WTC11 (cell line): ENCODE data around the gene ZDHHC8. TPM values are rescaled to one million over a fixed set of nuclear protein-coding genes. Genes with fewer than 3 reads are reported as not detected.

Experiments used
- ATAC-seq: fragments of 200-7000 bp; cut with Tn5 transposase; 2 replicates; pipeline ENCODE4 v1.10.0; 2021; ENCODE audit warnings: mild to moderate bottlenecking, moderate library complexity
- CTCF ChIA-PET: fragments of 300-600 bp; sonication (Branson Sonifier 250); formaldehyde crosslinking; loops from one replicate; lab custom pipeline; 2021; ENCODE audit warnings: antibody characterized with exemption; lab: Charles Lee
- POLR2A ChIA-PET: fragments of 350-600 bp; sonication (Branson Sonifier 250); formaldehyde crosslinking; loops from one replicate; lab custom pipeline; 2021; ENCODE audit warnings: antibody characterized with exemption; lab: Charles Lee
- DNase-seq: peaks from one replicate; pipeline ENCODE4 v3.0.0; 2021; ENCODE audit warnings: low spot score
- H3K27ac Mint-ChIP-seq: 2 replicates; pipeline ENCODE4 v1.8.0; 2021; ENCODE audit warnings: mixed read lengths
- H3K27me3 Mint-ChIP-seq: 2 replicates; pipeline ENCODE4 v1.8.0; 2021; ENCODE audit warnings: low read depth, mild to moderate bottlenecking, moderate library complexity, mixed read lengths
- H3K36me3 Mint-ChIP-seq: 2 replicates; pipeline ENCODE4 v1.8.0; 2021; ENCODE audit warnings: mixed read lengths
- H3K4me1 Mint-ChIP-seq: 2 replicates; pipeline ENCODE4 v1.8.0; 2022; ENCODE audit warnings: mixed read lengths
- H3K4me3 Mint-ChIP-seq: 2 replicates; pipeline ENCODE4 v1.8.0; 2021; ENCODE audit warnings: mild to moderate bottlenecking, moderate library complexity, mixed read lengths
- H3K9me3 Mint-ChIP-seq: 2 replicates; pipeline ENCODE4 v1.8.0; 2021; ENCODE audit warnings: mixed read lengths
- ETV6 ChIP-seq: sonication (generic); formaldehyde crosslinking; IDR thresholded peaks from 2 replicates; pipeline ENCODE4 v1.8.1; 2022; ENCODE audit warnings: mild to moderate bottlenecking, missing genetic modification reagents
- FOXP1 ChIP-seq: sonication (generic); formaldehyde crosslinking; IDR thresholded peaks from 2 replicates; pipeline ENCODE4 v1.8.0; 2022; ENCODE audit warnings: missing genetic modification reagents, mild to moderate bottlenecking, moderate library complexity, borderline replicate concordance
- GABPB1 ChIP-seq: sonication (generic); formaldehyde crosslinking; IDR thresholded peaks from 2 replicates; pipeline ENCODE4 v1.8.1; 2023; ENCODE audit warnings: mild to moderate bottlenecking, missing genetic modification reagents
- NR1H2 ChIP-seq: sonication (generic); formaldehyde crosslinking; IDR thresholded peaks from 2 replicates; pipeline ENCODE4 v1.9.0; 2021; ENCODE audit warnings: mild to moderate bottlenecking, moderate library complexity, missing genetic modification reagents
- RORB ChIP-seq: fragments of 250-450 bp; sonication (Bioruptor Pico); IDR thresholded peaks from 2 replicates; pipeline ENCODE4 v1.9.0; 2021; ENCODE audit warnings: mild to moderate bottlenecking
- SMAD4 ChIP-seq: sonication (generic); formaldehyde crosslinking; IDR thresholded peaks from 2 replicates; pipeline ENCODE4 v1.8.0; 2022; ENCODE audit warnings: mild to moderate bottlenecking, missing genetic modification reagents
- SP1 ChIP-seq: sonication (generic); formaldehyde crosslinking; conservative IDR thresholded peaks from 2 replicates; pipeline ENCODE4 v1.8.1; 2022; ENCODE audit warnings: missing genetic modification reagents
- ZNF121 ChIP-seq: sonication (generic); formaldehyde crosslinking; IDR thresholded peaks from 2 replicates; pipeline ENCODE4 v1.8.0; 2023; ENCODE audit warnings: missing genetic modification reagents
- ZNF138 ChIP-seq: sonication (generic); formaldehyde crosslinking; conservative IDR thresholded peaks from 2 replicates; pipeline ENCODE4 v1.8.1; 2022; ENCODE audit warnings: mild to moderate bottlenecking, moderate library complexity, missing genetic modification reagents
- ZNF232 ChIP-seq: sonication (generic); formaldehyde crosslinking; IDR thresholded peaks from 2 replicates; pipeline ENCODE4 v1.8.0; 2022; ENCODE audit warnings: mild to moderate bottlenecking, missing genetic modification reagents
- ZNF263 ChIP-seq: sonication (generic); formaldehyde crosslinking; IDR thresholded peaks from 2 replicates; pipeline ENCODE4 v1.8.1; 2022; ENCODE audit warnings: low read depth, mild to moderate bottlenecking, moderate library complexity, missing genetic modification reagents
- ZNF317 ChIP-seq: sonication (generic); formaldehyde crosslinking; IDR thresholded peaks from 2 replicates; pipeline ENCODE4 v1.8.1; 2023; ENCODE audit warnings: low read depth, mild to moderate bottlenecking, moderate library complexity, missing genetic modification reagents, borderline replicate concordance
- total RNA-seq: library from RNA; stranded (reverse); gene quantifications from 3 replicates; pipeline ENCODE4 v1.2.3, GENCODE V29; 2021
- TF ChIP-seq, protein P1 (sequence below): sonication (generic); formaldehyde crosslinking; IDR thresholded peaks from 2 replicates; pipeline ENCODE4 v1.8.1; 2022; ENCODE audit warnings: mild to moderate bottlenecking, moderate library complexity, missing genetic modification reagents
- TF ChIP-seq, protein P2 (sequence below): sonication (generic); formaldehyde crosslinking; IDR thresholded peaks from 2 replicates; pipeline ENCODE4 v1.8.0; 2022; ENCODE audit warnings: mild to moderate bottlenecking, missing genetic modification reagents
- TF ChIP-seq, protein P3 (sequence below): fragments of 250-450 bp; sonication (Bioruptor Pico); IDR thresholded peaks from 2 replicates; pipeline ENCODE4 v1.8.0; 2021; ENCODE audit warnings: mild to moderate bottlenecking
- TF ChIP-seq, protein P4 (sequence below): sonication (generic); formaldehyde crosslinking; IDR thresholded peaks from 2 replicates; pipeline ENCODE4 v1.8.1; 2023; ENCODE audit warnings: mild to moderate bottlenecking, missing genetic modification reagents, borderline replicate concordance
- TF ChIP-seq, protein P5 (sequence below): sonication (generic); formaldehyde crosslinking; IDR thresholded peaks from 2 replicates; pipeline ENCODE4 v1.8.0; 2023; ENCODE audit warnings: mild to moderate bottlenecking, missing genetic modification reagents
- TF ChIP-seq, protein P6 (sequence below): sonication (generic); formaldehyde crosslinking; IDR thresholded peaks from 2 replicates; pipeline ENCODE4 v1.8.1; 2023; ENCODE audit warnings: mild to moderate bottlenecking, missing genetic modification reagents

The ZDHHC8 gene
- total RNA-seq, 1 experiment from 2014 or later: 79.7 TPM

DNA sequence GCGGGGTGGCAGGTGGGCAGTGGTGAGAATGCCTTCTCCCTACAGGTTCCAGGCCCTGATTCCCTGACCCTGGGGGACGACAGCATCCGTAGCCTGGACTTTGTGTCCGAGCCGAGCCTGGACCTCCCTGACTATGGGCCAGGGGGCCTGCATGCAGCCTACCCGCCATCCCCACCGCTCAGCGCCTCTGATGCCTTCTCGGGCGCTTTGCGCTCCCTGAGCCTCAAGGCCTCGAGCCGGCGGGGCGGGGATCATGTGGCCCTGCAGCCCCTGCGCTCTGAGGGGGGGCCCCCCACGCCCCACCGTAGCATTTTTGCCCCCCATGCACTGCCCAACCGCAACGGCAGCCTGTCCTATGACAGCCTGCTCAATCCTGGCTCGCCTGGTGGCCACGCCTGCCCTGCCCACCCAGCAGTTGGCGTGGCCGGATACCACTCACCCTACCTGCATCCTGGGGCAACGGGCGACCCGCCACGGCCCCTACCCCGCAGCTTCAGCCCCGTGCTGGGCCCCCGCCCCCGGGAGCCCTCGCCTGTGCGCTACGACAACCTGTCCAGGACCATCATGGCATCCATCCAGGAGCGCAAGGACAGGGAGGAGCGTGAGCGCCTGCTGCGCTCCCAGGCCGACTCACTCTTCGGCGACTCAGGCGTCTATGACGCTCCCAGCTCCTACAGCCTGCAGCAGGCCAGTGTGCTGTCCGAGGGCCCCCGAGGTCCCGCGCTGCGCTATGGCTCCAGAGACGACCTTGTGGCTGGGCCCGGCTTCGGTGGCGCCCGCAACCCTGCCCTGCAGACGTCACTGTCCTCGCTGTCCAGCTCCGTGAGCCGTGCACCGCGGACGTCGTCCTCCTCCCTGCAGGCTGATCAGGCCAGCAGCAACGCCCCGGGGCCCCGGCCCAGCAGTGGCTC lies 11.4 kb downstream of the ZDHHC8 start:
- POLR2A ChIA-PET: no interaction called here
- no peak overlapping the region for H3K4me3 Mint-ChIP-seq
- CTCF ChIA-PET: no interaction called here
- no peak overlapping the region for H3K27ac Mint-ChIP-seq
- ATAC-seq: no peak
- no peaks in the 10 kb centered on the region for H3K27me3 Mint-ChIP-seq
- DNase-seq: no peak
- no peaks in the 10 kb centered on the region for H3K9me3 Mint-ChIP-seq
- TF ChIP-seq ETV6 (CRISPR knock-in tag) (no peak), FOXP1 (CRISPR knock-in tag) (no peak), ZNF138 (CRISPR knock-in tag) (no peak)
- TF ChIP-seq, protein P1, sequence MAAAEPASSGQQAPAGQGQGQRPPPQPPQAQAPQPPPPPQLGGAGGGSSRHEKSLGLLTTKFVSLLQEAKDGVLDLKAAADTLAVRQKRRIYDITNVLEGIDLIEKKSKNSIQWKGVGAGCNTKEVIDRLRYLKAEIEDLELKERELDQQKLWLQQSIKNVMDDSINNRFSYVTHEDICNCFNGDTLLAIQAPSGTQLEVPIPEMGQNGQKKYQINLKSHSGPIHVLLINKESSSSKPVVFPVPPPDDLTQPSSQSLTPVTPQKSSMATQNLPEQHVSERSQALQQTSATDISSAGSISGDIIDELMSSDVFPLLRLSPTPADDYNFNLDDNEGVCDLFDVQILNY (CRISPR knock-in tag): no peak
- TF ChIP-seq, all 79 proteins: peak for 0
- no peaks in the 10 kb centered on the region for H3K36me3 Mint-ChIP-seq
- no peaks in the 10 kb centered on the region for H3K4me1 Mint-ChIP-seq

DNA sequence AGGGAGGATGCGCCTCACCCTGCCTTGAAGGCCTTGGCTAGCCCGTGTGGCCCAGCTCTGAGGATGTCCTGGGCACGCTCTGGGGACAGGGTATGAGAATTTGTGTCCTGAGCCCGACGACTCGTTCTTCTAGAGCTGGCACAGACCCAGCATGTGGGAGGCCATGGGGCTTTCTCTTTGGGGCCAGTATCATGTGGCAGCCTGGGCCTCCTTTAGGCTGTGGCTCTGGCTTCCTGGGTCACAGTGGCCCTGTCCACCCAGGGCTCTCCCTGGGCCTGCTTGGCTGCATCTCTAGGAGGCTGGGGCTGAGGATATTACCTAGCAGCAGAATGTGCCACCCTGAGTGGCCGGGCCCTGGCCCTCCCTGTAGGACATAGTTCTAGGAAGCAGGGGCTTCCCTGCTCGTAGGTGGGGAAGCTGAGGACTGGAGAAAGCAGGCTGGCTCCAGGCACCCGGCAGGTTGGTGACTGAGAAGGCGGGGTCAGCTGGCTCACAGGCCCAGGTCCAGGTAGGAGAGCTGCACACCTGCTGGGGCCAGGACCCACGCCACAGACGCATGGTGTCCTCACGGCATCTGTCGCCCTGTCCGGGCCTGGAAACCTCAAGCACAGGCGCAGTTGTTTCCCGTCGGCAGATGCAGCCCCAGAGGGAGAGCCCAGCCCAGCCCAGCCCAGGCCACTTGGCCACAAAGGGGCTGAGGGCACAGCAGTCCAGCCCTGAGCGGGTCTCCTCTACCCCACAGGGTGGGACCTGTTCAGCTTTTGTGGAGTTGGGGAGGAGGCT lies 12.5 kb downstream of the ZDHHC8 start:
- TF ChIP-seq SMAD4 (CRISPR knock-in tag) (no peak), ZNF263 (no peak), ZNF121 (CRISPR knock-in tag) (no peak), NR1H2 (no peak), ZNF232 (no peak), SP1 (no peak)
- TF ChIP-seq, protein P2, sequence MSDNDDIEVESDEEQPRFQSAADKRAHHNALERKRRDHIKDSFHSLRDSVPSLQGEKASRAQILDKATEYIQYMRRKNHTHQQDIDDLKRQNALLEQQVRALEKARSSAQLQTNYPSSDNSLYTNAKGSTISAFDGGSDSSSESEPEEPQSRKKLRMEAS (CRISPR knock-in tag): no peak
- TF ChIP-seq, protein P3, sequence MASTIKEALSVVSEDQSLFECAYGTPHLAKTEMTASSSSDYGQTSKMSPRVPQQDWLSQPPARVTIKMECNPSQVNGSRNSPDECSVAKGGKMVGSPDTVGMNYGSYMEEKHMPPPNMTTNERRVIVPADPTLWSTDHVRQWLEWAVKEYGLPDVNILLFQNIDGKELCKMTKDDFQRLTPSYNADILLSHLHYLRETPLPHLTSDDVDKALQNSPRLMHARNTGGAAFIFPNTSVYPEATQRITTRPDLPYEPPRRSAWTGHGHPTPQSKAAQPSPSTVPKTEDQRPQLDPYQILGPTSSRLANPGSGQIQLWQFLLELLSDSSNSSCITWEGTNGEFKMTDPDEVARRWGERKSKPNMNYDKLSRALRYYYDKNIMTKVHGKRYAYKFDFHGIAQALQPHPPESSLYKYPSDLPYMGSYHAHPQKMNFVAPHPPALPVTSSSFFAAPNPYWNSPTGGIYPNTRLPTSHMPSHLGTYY (CRISPR knock-in tag): no peak
- TF ChIP-seq, all 79 proteins: peak for 0
- DNase-seq (no peak), ATAC-seq (no peak)
- no peaks in the 10 kb centered on the region for H3K9me3 Mint-ChIP-seq
- no peak overlapping the region for H3K4me3 Mint-ChIP-seq
- H3K27me3 Mint-ChIP-seq: no peaks in the 10 kb centered on the region
- H3K27ac Mint-ChIP-seq: no peak overlapping the region; the same call in 1 of the 2 replicates
- no peaks in the 10 kb centered on the region for H3K4me1 Mint-ChIP-seq
- no peaks in the 10 kb centered on the region for H3K36me3 Mint-ChIP-seq
- POLR2A ChIA-PET: no interaction called here
- CTCF ChIA-PET: interaction anchor here (0.8 to 1.0 kb wide), 2 partner anchors 10 to 13 kb away, joined by 3 to 5 read pairs; no protein-coding TSS in a partner anchor

DNA sequence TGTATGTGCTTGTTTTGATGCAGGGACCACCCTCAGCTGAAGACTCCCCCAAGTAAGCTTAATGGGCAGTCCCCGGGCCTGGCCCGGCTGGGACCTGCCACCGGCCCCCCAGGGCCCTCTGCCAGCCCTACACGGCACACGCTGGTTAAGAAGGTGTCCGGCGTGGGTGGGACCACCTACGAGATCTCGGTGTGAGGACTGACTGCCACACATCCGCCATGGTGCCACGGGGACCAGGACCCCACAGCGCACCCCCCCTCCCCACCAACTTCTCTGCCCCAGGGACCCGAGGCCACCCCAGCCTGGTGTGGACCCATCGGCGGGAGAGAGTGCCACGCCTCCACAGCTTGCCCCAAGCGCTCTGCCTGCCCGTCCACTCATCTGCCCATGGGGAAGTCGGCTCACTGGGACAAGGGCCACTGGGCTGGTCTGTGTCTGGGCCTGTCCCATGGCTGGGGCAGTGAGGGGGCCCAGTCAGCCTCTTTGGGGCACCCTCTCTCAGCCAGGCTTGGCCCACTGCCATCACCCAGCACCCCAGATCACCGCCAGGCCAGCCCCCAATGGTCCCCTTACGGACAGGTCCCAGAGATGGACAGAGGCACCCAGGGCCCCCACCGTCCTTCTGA lies 13.7 kb downstream of the ZDHHC8 start:
- no peaks in the 10 kb centered on the region for H3K27me3 Mint-ChIP-seq
- H3K9me3 Mint-ChIP-seq: no peaks in the 10 kb centered on the region
- ATAC-seq (no peak), DNase-seq (no peak)
- POLR2A ChIA-PET: no interaction called here
- H3K4me1 Mint-ChIP-seq: no peaks in the 10 kb centered on the region
- H3K4me3 Mint-ChIP-seq: no peak overlapping the region
- CTCF ChIA-PET: interaction anchor here (0.8 to 1.0 kb wide), 2 partner anchors 9 to 12 kb away, joined by 3 to 5 read pairs; no protein-coding TSS in a partner anchor
- no peaks in the 10 kb centered on the region for H3K36me3 Mint-ChIP-seq
- no peak overlapping the region for H3K27ac Mint-ChIP-seq
- TF ChIP-seq ZNF317 (CRISPR knock-in tag) (no peak), RORB (CRISPR knock-in tag) (no peak), ZNF138 (CRISPR knock-in tag) (no peak), GABPB1 (CRISPR knock-in tag) (no peak)
- TF ChIP-seq, protein P4, sequence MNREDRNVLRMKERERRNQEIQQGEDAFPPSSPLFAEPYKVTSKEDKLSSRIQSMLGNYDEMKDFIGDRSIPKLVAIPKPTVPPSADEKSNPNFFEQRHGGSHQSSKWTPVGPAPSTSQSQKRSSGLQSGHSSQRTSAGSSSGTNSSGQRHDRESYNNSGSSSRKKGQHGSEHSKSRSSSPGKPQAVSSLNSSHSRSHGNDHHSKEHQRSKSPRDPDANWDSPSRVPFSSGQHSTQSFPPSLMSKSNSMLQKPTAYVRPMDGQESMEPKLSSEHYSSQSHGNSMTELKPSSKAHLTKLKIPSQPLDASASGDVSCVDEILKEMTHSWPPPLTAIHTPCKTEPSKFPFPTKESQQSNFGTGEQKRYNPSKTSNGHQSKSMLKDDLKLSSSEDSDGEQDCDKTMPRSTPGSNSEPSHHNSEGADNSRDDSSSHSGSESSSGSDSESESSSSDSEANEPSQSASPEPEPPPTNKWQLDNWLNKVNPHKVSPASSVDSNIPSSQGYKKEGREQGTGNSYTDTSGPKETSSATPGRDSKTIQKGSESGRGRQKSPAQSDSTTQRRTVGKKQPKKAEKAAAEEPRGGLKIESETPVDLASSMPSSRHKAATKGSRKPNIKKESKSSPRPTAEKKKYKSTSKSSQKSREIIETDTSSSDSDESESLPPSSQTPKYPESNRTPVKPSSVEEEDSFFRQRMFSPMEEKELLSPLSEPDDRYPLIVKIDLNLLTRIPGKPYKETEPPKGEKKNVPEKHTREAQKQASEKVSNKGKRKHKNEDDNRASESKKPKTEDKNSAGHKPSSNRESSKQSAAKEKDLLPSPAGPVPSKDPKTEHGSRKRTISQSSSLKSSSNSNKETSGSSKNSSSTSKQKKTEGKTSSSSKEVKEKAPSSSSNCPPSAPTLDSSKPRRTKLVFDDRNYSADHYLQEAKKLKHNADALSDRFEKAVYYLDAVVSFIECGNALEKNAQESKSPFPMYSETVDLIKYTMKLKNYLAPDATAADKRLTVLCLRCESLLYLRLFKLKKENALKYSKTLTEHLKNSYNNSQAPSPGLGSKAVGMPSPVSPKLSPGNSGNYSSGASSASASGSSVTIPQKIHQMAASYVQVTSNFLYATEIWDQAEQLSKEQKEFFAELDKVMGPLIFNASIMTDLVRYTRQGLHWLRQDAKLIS (CRISPR knock-in tag): no peak
- TF ChIP-seq, protein P5, sequence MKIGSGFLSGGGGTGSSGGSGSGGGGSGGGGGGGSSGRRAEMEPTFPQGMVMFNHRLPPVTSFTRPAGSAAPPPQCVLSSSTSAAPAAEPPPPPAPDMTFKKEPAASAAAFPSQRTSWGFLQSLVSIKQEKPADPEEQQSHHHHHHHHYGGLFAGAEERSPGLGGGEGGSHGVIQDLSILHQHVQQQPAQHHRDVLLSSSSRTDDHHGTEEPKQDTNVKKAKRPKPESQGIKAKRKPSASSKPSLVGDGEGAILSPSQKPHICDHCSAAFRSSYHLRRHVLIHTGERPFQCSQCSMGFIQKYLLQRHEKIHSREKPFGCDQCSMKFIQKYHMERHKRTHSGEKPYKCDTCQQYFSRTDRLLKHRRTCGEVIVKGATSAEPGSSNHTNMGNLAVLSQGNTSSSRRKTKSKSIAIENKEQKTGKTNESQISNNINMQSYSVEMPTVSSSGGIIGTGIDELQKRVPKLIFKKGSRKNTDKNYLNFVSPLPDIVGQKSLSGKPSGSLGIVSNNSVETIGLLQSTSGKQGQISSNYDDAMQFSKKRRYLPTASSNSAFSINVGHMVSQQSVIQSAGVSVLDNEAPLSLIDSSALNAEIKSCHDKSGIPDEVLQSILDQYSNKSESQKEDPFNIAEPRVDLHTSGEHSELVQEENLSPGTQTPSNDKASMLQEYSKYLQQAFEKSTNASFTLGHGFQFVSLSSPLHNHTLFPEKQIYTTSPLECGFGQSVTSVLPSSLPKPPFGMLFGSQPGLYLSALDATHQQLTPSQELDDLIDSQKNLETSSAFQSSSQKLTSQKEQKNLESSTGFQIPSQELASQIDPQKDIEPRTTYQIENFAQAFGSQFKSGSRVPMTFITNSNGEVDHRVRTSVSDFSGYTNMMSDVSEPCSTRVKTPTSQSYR (CRISPR knock-in tag): no peak
- TF ChIP-seq, protein P6, sequence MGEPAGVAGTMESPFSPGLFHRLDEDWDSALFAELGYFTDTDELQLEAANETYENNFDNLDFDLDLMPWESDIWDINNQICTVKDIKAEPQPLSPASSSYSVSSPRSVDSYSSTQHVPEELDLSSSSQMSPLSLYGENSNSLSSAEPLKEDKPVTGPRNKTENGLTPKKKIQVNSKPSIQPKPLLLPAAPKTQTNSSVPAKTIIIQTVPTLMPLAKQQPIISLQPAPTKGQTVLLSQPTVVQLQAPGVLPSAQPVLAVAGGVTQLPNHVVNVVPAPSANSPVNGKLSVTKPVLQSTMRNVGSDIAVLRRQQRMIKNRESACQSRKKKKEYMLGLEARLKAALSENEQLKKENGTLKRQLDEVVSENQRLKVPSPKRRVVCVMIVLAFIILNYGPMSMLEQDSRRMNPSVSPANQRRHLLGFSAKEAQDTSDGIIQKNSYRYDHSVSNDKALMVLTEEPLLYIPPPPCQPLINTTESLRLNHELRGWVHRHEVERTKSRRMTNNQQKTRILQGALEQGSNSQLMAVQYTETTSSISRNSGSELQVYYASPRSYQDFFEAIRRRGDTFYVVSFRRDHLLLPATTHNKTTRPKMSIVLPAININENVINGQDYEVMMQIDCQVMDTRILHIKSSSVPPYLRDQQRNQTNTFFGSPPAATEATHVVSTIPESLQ (CRISPR knock-in tag): no peak
